ENCODE measurements around the gene ITPR3. TPM values are rescaled to one million over a fixed set of nuclear protein-coding genes. Genes with fewer than 3 reads are reported as not detected.

Gene ITPR3
- total RNA-seq, 4 donors from 2014 or later: 105 to 262 (median 124) TPM

GRCh38 chr6:33616913-33617312 lies 4.2 kb upstream of the ITPR3 start:
- intact Hi-C loops (cut with DNase I; ENCODE audit: low total_unique reads): no loop called here

GRCh38 chr6:33619166-33619840 lies 1.8 kb upstream of the ITPR3 start:
- Histone ChIP-seq H3K27ac (peak overlapping the region; percentile 91 to 98 (median 96)), H3K4me3 (no peak overlapping the region)

More at GRCh38 chr6:33616913-33617312, 4.2 kb upstream of the ITPR3 start:
- H3K27me3 ChIP-seq: peaks cover 7% of the 10 kb centered on the region
- peaks cover 5 to 19% (median 16%) of the 10 kb centered on the region in 4 donors for H3K4me1 ChIP-seq
- DNase-seq: no peak
- TF ChIP-seq CTCF (IDR thresholded peaks at IDR 0.05) (no peak), EP300 (IDR thresholded peaks at IDR 0.05; ENCODE audit: low read depth) (no peak)
- H3K36me3 ChIP-seq: no peaks in the 10 kb centered on the region
- no peak overlapping the region for H3K27ac ChIP-seq
- no peaks in the 10 kb centered on the region for H3K9me3 ChIP-seq
- H3K4me3 ChIP-seq: no peak overlapping the region
- in situ Hi-C loops (cut with MboI; ENCODE audit: low pct_ligation_motif_present in 1 of 4, low pct_unique_long_range_greater_than_20kb in 1 of 4, low sequenced_read_pairs in 3 of 4): no loop called here
- WGBS, 2 donors (ENCODE audit: low coverage in 1 of 2): 91% methylated on average over 4 of the region's 4 CpGs; no CpG with 5 or more reads in 1 of the 2 donors

GRCh38 chr6:33620158-33620855 lies 815 bp upstream of the ITPR3 start:
- in situ Hi-C loops (cut with MboI; ENCODE audit: low pct_ligation_motif_present in 1 of 4, low pct_unique_long_range_greater_than_20kb in 1 of 4, low sequenced_read_pairs in 3 of 4) (no loop called here), intact Hi-C loops (cut with DNase I; ENCODE audit: low total_unique reads) (no loop called here)
- peak overlapping the region; percentile 64 to 91 (median 76) for H3K4me3 ChIP-seq
- peak; percentile 63 for DNase-seq
- H3K27me3 ChIP-seq: peaks cover 7% of the 10 kb centered on the region
- H3K4me1 ChIP-seq: peaks cover 5 to 49% (median 47%) of the 10 kb centered on the region in 4 donors
- TF ChIP-seq POLR2A (IDR thresholded peaks at IDR 0.05): peak; percentile 35
- TF ChIP-seq CTCF (IDR thresholded peaks at IDR 0.05): no peak
- H3K9me3 ChIP-seq: no peaks in the 10 kb centered on the region
- no peaks in the 10 kb centered on the region for H3K36me3 ChIP-seq
- WGBS, 2 donors (ENCODE audit: low coverage in 1 of 2): 0 to 1% methylated on average over 5 to 29 of the region's 29 CpGs
- H3K27ac ChIP-seq: peak overlapping the region; percentile 91 to 98 (median 96)

More at GRCh38 chr6:33619166-33619840, 1.8 kb upstream of the ITPR3 start:
- TF ChIP-seq POLR2AphosphoS5 (IDR thresholded peaks at IDR 0.05) (no peak), CTCF (IDR thresholded peaks at IDR 0.05) (peak in 3 of 5 experiments; percentile 10 to 60 (median 58))
- in situ Hi-C loops (cut with MboI; ENCODE audit: low pct_ligation_motif_present in 1 of 4, low pct_unique_long_range_greater_than_20kb in 1 of 4, low sequenced_read_pairs in 3 of 4): no loop called here
- DNase-seq: no peak
- intact Hi-C loops (cut with DNase I; ENCODE audit: low total_unique reads): no loop called here
- H3K4me1 ChIP-seq: peaks cover 5 to 39% (median 37%) of the 10 kb centered on the region in 4 donors
- H3K36me3 ChIP-seq: no peaks in the 10 kb centered on the region
- peaks cover 7% of the 10 kb centered on the region for H3K27me3 ChIP-seq
- no peaks in the 10 kb centered on the region for H3K9me3 ChIP-seq
- WGBS, 2 donors (ENCODE audit: low coverage in 1 of 2): 44% methylated on average over 5 of the region's 5 CpGs; no CpG with 5 or more reads in 1 of the 2 donors

- DNase-seq: peak; percentile 60
- TF ChIP-seq POLR2AphosphoS5 (IDR thresholded peaks at IDR 0.05): peak in 1 of 3 donors; percentile 28
- TF ChIP-seq POLR2A (IDR thresholded peaks at IDR 0.05): peak; percentile 65
- no peak for TF ChIP-seq EP300 (IDR thresholded peaks at IDR 0.05; ENCODE audit: low read depth)
- no peaks in the 10 kb centered on the region for H3K9me3 ChIP-seq
- in situ Hi-C loops (cut with MboI; ENCODE audit: low pct_ligation_motif_present in 1 of 4, low pct_unique_long_range_greater_than_20kb in 1 of 4, low sequenced_read_pairs in 3 of 4) (no loop called here), intact Hi-C loops (cut with DNase I; ENCODE audit: low total_unique reads) (no loop called here)
- WGBS, 2 donors (ENCODE audit: low coverage in 1 of 2): 0 to 11% methylated on average over 3 to 27 of the region's 39 CpGs
- H3K4me1 ChIP-seq: peaks cover 5 to 52% (median 49%) of the 10 kb centered on the region in 4 donors
- no peaks in the 10 kb centered on the region for H3K36me3 ChIP-seq
- H3K27me3 ChIP-seq: peaks cover 7% of the 10 kb centered on the region
- peak overlapping the region; percentile 91 to 98 (median 96) for H3K27ac ChIP-seq
- peak overlapping the region; percentile 64 to 91 (median 76) for H3K4me3 ChIP-seq
These were observed 728 bp downstream of the ITPR3 start for GRCh38 chr6:33621711-33622388.

Data from transverse colon (tissue), 4 donors.